GM12878 (cell line): Measurements from ENCODE around the gene H6PD. TPM values are rescaled to one million over a fixed set of nuclear protein-coding genes. Genes with fewer than 3 reads are reported as not detected.
A peak's percentile ranks its signal among the peaks of the same experiment; 100 is the strongest.

ENCODE experiments used
- BMI1 ChIP-seq: fragments of 450-650 bp; IDR thresholded peaks from 2 replicates; pipeline ENCODE4 v1.6.1; 2016; ENCODE audit warnings: mild to moderate bottlenecking, moderate library complexity, borderline replicate concordance
- FOXM1 ChIP-seq: IDR thresholded peaks from 2 replicates; pipeline ENCODE4 v1.6.1; 2012; ENCODE audit warnings: low read depth, mild to moderate bottlenecking, inconsistent platforms, low read length, moderate library complexity
- MEF2A ChIP-seq: IDR thresholded peaks from 2 replicates; pipeline ENCODE4 v1.6.1; 2011; ENCODE audit warnings: low read depth, mild to moderate bottlenecking, low read length, moderate library complexity; ENCODE audit not compliant: insufficient read depth
- MXI1 ChIP-seq: fragments of 150-350 bp; IDR thresholded peaks from 2 replicates; pipeline ENCODE4 v1.6.1; 2011; ENCODE audit warnings: low read depth, mild to moderate bottlenecking, inconsistent platforms, low read length, improper control_type of control experiment
- MYC ChIP-seq: IDR thresholded peaks from 2 replicates; pipeline ENCODE4 v1.6.1; 2011; ENCODE audit warnings: mild to moderate bottlenecking, low read length, moderate library complexity, inconsistent platforms; ENCODE audit not compliant: insufficient read depth, insufficient replicate concordance, insufficient read length, severe bottlenecking
- NFXL1 ChIP-seq: fragments of 450-650 bp; IDR thresholded peaks from 2 replicates; pipeline ENCODE4 v1.6.1; 2017; ENCODE audit warnings: antibody characterized with exemption, mild to moderate bottlenecking, borderline replicate concordance
- NR2F1 ChIP-seq: fragments of 450-650 bp; conservative IDR thresholded peaks from 2 replicates; pipeline ENCODE4 v1.6.1; 2017; ENCODE audit warnings: mild to moderate bottlenecking
- PAX5 ChIP-seq: IDR thresholded peaks from 2 replicates; pipeline ENCODE4 v1.6.1; 2011; ENCODE audit warnings: low read depth, low read length, borderline replicate concordance
- PAX8 ChIP-seq: fragments of 450-650 bp; IDR thresholded peaks from 2 replicates; pipeline ENCODE4 v1.6.1; 2017; ENCODE audit warnings: mild to moderate bottlenecking, moderate library complexity
- RB1 ChIP-seq: fragments of 450-650 bp; formaldehyde crosslinking; IDR thresholded peaks from 2 replicates; pipeline ENCODE4 v1.6.1; 2017; ENCODE audit warnings: mild to moderate bottlenecking, borderline replicate concordance
- SRF ChIP-seq, 2 experiments: IDR thresholded peaks; 2 replicates each; pipeline ENCODE4 v1.6.1; 2011; ENCODE audit warnings: low read depth in 2 of 2, low read length in 2 of 2, mild to moderate bottlenecking in 1 of 2, moderate library complexity in 1 of 2
- TCF3 ChIP-seq: IDR thresholded peaks from 2 replicates; pipeline ENCODE4 v1.6.1; 2012; ENCODE audit warnings: low read depth, mild to moderate bottlenecking, low read length, borderline replicate concordance; ENCODE audit not compliant: insufficient read depth
- TCF7 ChIP-seq: IDR thresholded peaks from 2 replicates; pipeline ENCODE4 v1.6.1; 2014; ENCODE audit warnings: antibody characterized with exemption, borderline replicate concordance
- ZBED1 ChIP-seq: IDR thresholded peaks from 2 replicates; pipeline ENCODE4 v1.6.1; 2016; ENCODE audit warnings: borderline replicate concordance
- ZNF622 ChIP-seq: fragments of 450-650 bp; IDR thresholded peaks from 2 replicates; pipeline ENCODE4 v1.6.1; 2017; ENCODE audit warnings: mild to moderate bottlenecking, inconsistent platforms
- polyA plus RNA-seq, 11 experiments: library from polyadenylated mRNA; depleted of rRNA in 4 of 11; unstranded in 6 of 11; stranded (reverse) in 5 of 11; fragments of >200 nt; fragmentation: Nextera tagmentation in 4 of 11; fragmentation: Illumina TruSeq in 1 of 11; extraction: Ambion mirVana in 4 of 11; extraction: Trizol in 1 of 11; gene quantifications; 1 replicate in 1 of 11; 2 replicates in 10 of 11; pipeline versions ENCODE4 v1.2.1 to v1.2.3, GENCODE V29; 2011 to 2016; ENCODE audit warnings: inconsistent platforms in 2 of 11, missing spikeins in 2 of 11, low read depth in 1 of 11
- total RNA-seq, 4 experiments: library from RNA; depleted of rRNA in 3 of 4; stranded (reverse); fragments of >200 nt in 3 of 4; fragmentation: Illumina TruSeq in 1 of 4; extraction: Trizol in 1 of 4; gene quantifications; 2 replicates each; pipeline versions ENCODE4 v1.2.1 to v1.2.3, GENCODE V29; 2013 to 2021
- TF ChIP-seq, protein P1 (sequence below): fragments of 450-650 bp; IDR thresholded peaks from 2 replicates; pipeline ENCODE4 v1.6.1; 2018; ENCODE audit warnings: borderline replicate concordance, mild to moderate bottlenecking; ENCODE audit not compliant: partially characterized antibody
- TF ChIP-seq, protein P2 (sequence below): IDR thresholded peaks from 2 replicates; pipeline ENCODE4 v1.6.1; 2012; ENCODE audit warnings: mild to moderate bottlenecking, low read depth, low read length
- TF ChIP-seq, protein P3 (sequence below): IDR thresholded peaks from 2 replicates; pipeline ENCODE4 v1.6.1; 2012; ENCODE audit warnings: low read depth, low read length, improper control_type of control experiment
- TF ChIP-seq, protein P4 (sequence below): fragments of 450-650 bp; formaldehyde crosslinking; IDR thresholded peaks from 2 replicates; pipeline ENCODE4 v1.5.0; 2022; ENCODE audit warnings: mild to moderate bottlenecking, missing genetic modification characterization

Gene H6PD
- total and polyA plus RNA-seq, 10 of the 15 experiments (the other 5 are each of a cell fraction or from before 2014, with no cell fraction given) = 1.2 to 20.7 (median 7.7) TPM

DNA sequence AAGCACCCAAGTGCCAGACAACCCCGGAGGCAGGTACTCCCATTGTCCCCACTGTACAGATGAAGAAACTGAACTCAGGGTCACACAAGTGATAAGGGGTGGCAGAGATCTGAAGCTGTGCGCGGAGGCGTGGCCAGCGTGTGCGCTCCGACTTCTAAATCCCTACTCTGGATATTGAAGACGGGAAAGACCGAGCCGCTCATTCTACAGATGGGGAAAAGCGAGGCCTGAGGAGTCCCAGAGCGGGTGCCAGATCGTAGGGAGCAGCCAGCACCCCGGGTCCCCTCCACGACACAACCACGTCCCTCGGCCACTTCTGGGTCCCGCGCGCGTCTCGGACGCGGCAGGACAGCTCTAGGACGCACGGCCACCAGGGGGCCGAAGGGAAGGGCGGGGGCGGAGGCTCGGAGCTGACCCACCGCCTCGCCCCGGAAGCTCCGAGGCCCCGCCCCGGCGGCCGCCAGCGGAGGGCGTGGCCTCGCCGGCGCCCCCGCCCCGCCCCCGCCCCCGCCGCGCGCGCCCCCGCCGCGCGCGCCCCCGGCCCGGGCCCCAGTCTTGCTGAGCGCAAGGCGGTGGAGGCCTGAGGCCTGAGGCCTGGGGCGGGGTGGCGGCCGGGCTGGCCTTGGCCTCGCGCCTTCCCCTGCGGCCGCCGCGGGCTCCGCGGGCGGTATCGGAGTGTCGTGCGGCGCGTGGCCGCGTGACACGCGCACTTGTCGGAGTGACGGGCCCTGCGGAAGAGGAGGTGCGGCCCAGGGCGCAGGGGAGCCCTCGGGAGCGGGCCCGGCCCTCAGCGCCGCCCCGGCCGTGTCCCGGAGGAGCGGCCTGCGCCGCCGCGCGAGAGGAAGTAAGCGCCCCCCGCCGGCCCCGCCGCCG, at the start of gene H6PD (continued):
- TF ChIP-seq, protein P1, sequence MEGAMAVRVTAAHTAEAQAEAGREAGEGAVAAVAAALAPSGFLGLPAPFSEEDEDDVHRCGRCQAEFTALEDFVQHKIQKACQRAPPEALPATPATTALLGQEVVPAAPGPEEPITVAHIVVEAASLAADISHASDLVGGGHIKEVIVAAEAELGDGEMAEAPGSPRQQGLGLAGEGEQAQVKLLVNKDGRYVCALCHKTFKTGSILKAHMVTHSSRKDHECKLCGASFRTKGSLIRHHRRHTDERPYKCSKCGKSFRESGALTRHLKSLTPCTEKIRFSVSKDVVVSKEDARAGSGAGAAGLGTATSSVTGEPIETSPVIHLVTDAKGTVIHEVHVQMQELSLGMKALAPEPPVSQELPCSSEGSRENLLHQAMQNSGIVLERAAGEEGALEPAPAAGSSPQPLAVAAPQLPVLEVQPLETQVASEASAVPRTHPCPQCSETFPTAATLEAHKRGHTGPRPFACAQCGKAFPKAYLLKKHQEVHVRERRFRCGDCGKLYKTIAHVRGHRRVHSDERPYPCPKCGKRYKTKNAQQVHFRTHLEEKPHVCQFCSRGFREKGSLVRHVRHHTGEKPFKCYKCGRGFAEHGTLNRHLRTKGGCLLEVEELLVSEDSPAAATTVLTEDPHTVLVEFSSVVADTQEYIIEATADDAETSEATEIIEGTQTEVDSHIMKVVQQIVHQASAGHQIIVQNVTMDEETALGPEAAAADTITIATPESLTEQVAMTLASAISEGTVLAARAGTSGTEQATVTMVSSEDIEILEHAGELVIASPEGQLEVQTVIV = no peak
- TF ChIP-seq PAX8 (no peak), NR2F1 (peak; percentile 65), MXI1 (no peak; the same call in 1 of the 2 replicates), TCF7 (no peak), ZBED1 (no peak), PAX5 (no peak; the same call in 1 of the 2 replicates), FOXM1 (no peak), SRF (IDR thresholded peaks at IDR 0.05; ENCODE audit: low read depth in 2 of 2, low read length in 2 of 2) (no peak), MYC (no peak), ZNF622 (no peak), RB1 (no peak; the same call in 1 of the 2 replicates), TCF3 (no peak), MEF2A (no peak), NFXL1 (no peak), BMI1 (no peak)
- TF ChIP-seq, protein P2, sequence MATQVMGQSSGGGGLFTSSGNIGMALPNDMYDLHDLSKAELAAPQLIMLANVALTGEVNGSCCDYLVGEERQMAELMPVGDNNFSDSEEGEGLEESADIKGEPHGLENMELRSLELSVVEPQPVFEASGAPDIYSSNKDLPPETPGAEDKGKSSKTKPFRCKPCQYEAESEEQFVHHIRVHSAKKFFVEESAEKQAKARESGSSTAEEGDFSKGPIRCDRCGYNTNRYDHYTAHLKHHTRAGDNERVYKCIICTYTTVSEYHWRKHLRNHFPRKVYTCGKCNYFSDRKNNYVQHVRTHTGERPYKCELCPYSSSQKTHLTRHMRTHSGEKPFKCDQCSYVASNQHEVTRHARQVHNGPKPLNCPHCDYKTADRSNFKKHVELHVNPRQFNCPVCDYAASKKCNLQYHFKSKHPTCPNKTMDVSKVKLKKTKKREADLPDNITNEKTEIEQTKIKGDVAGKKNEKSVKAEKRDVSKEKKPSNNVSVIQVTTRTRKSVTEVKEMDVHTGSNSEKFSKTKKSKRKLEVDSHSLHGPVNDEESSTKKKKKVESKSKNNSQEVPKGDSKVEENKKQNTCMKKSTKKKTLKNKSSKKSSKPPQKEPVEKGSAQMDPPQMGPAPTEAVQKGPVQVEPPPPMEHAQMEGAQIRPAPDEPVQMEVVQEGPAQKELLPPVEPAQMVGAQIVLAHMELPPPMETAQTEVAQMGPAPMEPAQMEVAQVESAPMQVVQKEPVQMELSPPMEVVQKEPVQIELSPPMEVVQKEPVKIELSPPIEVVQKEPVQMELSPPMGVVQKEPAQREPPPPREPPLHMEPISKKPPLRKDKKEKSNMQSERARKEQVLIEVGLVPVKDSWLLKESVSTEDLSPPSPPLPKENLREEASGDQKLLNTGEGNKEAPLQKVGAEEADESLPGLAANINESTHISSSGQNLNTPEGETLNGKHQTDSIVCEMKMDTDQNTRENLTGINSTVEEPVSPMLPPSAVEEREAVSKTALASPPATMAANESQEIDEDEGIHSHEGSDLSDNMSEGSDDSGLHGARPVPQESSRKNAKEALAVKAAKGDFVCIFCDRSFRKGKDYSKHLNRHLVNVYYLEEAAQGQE = no peak
- TF ChIP-seq, protein P3, sequence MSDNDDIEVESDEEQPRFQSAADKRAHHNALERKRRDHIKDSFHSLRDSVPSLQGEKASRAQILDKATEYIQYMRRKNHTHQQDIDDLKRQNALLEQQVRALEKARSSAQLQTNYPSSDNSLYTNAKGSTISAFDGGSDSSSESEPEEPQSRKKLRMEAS = peak; percentile 38; the same call in 1 of the 2 replicates
- TF ChIP-seq, protein P4, sequence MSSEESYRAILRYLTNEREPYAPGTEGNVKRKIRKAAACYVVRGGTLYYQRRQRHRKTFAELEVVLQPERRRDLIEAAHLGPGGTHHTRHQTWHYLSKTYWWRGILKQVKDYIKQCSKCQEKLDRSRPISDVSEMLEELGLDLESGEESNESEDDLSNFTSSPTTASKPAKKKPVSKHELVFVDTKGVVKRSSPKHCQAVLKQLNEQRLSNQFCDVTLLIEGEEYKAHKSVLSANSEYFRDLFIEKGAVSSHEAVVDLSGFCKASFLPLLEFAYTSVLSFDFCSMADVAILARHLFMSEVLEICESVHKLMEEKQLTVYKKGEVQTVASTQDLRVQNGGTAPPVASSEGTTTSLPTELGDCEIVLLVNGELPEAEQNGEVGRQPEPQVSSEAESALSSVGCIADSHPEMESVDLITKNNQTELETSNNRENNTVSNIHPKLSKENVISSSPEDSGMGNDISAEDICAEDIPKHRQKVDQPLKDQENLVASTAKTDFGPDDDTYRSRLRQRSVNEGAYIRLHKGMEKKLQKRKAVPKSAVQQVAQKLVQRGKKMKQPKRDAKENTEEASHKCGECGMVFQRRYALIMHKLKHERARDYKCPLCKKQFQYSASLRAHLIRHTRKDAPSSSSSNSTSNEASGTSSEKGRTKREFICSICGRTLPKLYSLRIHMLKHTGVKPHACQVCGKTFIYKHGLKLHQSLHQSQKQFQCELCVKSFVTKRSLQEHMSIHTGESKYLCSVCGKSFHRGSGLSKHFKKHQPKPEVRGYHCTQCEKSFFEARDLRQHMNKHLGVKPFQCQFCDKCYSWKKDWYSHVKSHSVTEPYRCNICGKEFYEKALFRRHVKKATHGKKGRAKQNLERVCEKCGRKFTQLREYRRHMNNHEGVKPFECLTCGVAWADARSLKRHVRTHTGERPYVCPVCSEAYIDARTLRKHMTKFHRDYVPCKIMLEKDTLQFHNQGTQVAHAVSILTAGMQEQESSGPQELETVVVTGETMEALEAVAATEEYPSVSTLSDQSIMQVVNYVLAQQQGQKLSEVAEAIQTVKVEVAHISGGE (CRISPR knock-in tag) = no peak
